ENCODE results near the gene POLR2B. TPM values are rescaled to one million over a fixed set of nuclear protein-coding genes. Genes with fewer than 3 reads are reported as not detected.

POLR2B gene
- total and polyA plus RNA-seq, 5 donors: 38.1 to 80.9 (median 73.1) TPM

DNA sequence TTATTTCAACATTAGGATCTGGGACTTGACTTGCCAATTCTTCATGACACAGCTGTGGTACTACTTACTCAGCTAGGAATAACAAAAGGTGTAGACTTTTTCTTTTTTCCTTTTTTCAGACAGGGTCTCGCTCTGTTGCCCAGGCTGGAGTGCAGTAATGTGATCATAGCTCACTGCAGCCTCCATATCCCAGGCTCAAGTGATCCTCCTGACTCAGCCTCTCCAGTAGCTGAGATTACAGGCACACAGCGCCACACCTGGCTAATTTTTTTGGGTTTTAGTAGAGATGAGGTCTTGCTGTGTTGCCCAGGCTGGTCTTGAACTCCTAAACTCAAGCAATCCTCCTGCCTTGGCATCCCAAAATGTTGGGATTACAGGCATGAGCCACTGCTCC, 17.6 kb upstream of the POLR2B start:
- Histone ChIP-seq H3K9me3 (ENCODE audit: control insufficient read depth, low read length) (no peaks in the 10 kb centered on the region), H3K27ac (ENCODE audit: low read length) (no peak overlapping the region), H3K4me3 (ENCODE audit: low read length) (no peak overlapping the region), H3K4me1 (ENCODE audit: control insufficient read depth, insufficient read depth, low read length) (no peaks in the 10 kb centered on the region), H3K27me3 (ENCODE audit: control insufficient read depth, insufficient read depth) (no peaks in the 10 kb centered on the region)
- no peak for DNase-seq
- ATAC-seq: no peak
- intact Hi-C loops (cut with DNase I): no loop called here
- 95% methylated on average over 2 of the region's 2 CpGs for WGBS

DNA sequence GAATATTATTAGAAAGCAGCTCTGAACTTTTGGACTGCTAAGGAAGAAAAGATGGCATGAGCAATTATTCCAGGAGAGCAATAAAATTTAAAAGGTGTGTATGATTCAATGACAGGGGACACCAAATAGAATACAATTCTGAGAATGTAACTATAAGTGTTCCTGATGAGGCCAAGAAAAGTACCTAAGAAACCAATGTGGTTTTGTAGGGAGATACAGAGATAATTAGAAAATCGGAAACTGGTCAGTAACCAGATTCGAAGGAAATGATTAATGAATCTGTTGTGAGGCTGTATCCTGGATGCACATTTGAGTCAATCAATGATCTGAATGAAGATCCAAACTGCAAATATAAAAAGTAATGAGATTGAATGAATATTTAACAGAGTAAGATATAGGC, 7.3 kb upstream of the POLR2B start:
- no peak for ATAC-seq
- no peak for DNase-seq
- Histone ChIP-seq H3K4me1 (ENCODE audit: control insufficient read depth, insufficient read depth, low read length) (peaks cover 5% of the 10 kb centered on the region), H3K27me3 (ENCODE audit: control insufficient read depth, insufficient read depth) (no peaks in the 10 kb centered on the region), H3K27ac (ENCODE audit: low read length) (no peak overlapping the region), H3K4me3 (ENCODE audit: low read length) (no peak overlapping the region), H3K9me3 (ENCODE audit: control insufficient read depth, low read length) (no peaks in the 10 kb centered on the region)
- 96% methylated on average over 2 of the region's 2 CpGs for WGBS
- intact Hi-C loops (cut with DNase I): loop anchor here in 1 of 4 donors (10.0 kb wide), 1 partner anchor 57 kb away; no protein-coding TSS in a partner anchor

DNA sequence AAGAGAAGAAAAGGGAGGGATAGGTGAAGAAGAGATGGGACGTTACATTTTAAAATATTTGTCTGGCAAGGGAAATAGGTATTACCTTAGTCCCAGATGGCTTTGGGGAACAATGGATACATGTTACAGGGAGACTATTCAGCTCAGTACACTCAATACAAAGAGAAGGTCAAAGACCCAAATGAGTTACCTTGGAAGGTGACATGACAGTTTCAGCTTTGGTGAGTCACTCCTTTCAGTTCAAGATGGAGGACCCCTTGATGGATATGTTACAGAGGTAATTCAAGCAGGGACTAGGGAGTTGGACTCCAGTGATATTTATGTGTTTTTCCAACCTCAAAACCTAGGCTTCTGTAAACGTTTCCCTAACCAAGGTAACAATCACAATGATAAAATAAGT, 6.3 kb upstream of the POLR2B start:
- no peak overlapping the region for H3K27ac ChIP-seq (ENCODE audit: low read length)
- intact Hi-C loops (cut with DNase I): loop anchor here in 1 of 4 donors (10.0 kb wide), 1 partner anchor 58 kb away; no protein-coding TSS in a partner anchor

DNA sequence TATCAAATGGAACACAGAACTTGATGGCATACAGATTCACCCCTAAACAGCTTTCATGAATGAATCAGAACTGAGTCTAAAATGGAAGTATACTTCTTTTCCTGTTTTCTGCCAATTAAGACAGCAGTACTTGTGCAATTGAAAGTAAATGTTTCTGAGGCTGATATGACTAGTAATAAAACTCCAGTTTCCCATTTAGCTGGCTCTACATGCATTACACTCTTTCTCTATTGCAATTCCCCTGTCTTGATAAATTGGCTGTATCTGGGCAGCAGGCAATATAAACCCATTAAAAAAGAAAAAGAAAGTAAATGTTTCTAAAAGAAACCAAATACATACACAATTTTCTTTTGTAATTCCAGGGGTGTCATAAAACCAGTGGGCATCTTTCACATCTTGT, 5.9 kb upstream of the POLR2B start:
- intact Hi-C loops (cut with DNase I): loop anchor here in 1 of 4 donors (10.0 kb wide), 1 partner anchor 58 kb away; no protein-coding TSS in a partner anchor
- Histone ChIP-seq H3K9me3 (ENCODE audit: control insufficient read depth, low read length) (no peaks in the 10 kb centered on the region), H3K27me3 (ENCODE audit: control insufficient read depth, insufficient read depth) (no peaks in the 10 kb centered on the region), H3K27ac (ENCODE audit: low read length) (no peak overlapping the region), H3K4me1 (ENCODE audit: control insufficient read depth, insufficient read depth, low read length) (peaks cover 5% of the 10 kb centered on the region), H3K4me3 (ENCODE audit: low read length) (no peak overlapping the region)
- ATAC-seq (no peak), DNase-seq (no peak)

More for the DNA sequence above, 6.3 kb upstream of the POLR2B start:
- ATAC-seq: no peak
- Histone ChIP-seq H3K4me1 (ENCODE audit: control insufficient read depth, insufficient read depth, low read length) (peaks cover 5% of the 10 kb centered on the region), H3K4me3 (ENCODE audit: low read length) (no peak overlapping the region), H3K9me3 (ENCODE audit: control insufficient read depth, low read length) (no peaks in the 10 kb centered on the region), H3K27me3 (ENCODE audit: control insufficient read depth, insufficient read depth) (no peaks in the 10 kb centered on the region)
- WGBS: 95% methylated on average over 2 of the region's 2 CpGs
- DNase-seq: no peak

DNA sequence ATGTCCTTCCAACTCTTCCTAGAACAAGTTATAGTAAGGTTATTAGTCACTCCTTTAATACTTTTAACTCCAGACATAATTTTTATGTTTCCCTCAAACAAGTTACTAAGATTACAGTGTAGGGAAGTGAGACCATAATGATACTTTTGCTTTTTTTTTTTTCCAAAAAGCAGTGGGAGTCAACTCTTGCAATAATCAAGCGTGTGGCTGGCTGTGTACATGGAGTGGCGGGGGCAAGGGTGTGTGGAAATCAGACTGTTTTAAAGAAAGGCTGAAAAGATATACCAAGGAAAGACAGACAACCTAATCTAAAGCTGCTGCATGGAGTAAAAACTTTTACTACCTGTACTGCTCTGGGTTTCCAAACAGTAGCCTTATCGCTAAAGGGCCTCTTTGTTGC, 5.4 kb upstream of the POLR2B start:
- no peaks in the 10 kb centered on the region for H3K9me3 ChIP-seq (ENCODE audit: control insufficient read depth, low read length)
- H3K4me1 ChIP-seq (ENCODE audit: control insufficient read depth, insufficient read depth, low read length): peaks cover 5% of the 10 kb centered on the region
- WGBS: 98% methylated on average over 3 of the region's 3 CpGs
- intact Hi-C loops (cut with DNase I): loop anchor here in 1 of 4 donors (10.0 kb wide), 1 partner anchor 59 kb away; no protein-coding TSS in a partner anchor
- ATAC-seq: no peak
- DNase-seq: no peak
- H3K27ac ChIP-seq (ENCODE audit: low read length): no peak overlapping the region
- H3K4me3 ChIP-seq (ENCODE audit: low read length): no peak overlapping the region
- H3K27me3 ChIP-seq (ENCODE audit: control insufficient read depth, insufficient read depth): no peaks in the 10 kb centered on the region

DNA sequence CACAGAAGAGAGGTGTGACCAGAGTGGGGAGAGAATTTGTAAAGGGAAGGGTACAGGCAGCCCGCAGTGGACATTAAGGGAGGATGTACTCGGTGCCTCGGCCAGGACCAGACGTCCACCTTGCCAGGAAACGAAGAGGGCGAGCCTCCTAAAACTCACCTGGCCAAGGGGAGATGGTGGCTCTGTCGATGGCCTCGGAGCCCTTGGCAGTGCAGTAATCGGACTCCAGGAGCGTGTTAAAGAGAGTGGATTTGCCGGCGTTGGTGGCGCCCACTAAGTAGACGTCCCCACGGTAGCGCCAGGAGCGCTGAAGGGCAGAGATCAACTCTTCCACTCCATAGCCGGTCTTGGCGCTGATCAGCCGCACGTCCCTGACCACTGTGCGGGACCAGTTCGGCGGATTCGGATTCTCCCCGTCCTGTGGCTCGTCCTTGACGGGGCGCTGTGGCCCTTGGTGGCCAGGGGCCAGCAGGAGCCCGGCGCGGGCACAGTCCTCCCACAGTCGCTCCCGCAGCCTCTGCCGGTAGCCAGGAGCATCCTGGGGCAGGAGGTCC, 2.3 kb upstream of the POLR2B start:
- Histone ChIP-seq H3K4me1 (ENCODE audit: control insufficient read depth, insufficient read depth, low read length) (peaks cover 9% of the 10 kb centered on the region), H3K4me3 (ENCODE audit: low read length) (peak overlapping the region; percentile 99), H3K27me3 (ENCODE audit: control insufficient read depth, insufficient read depth) (no peaks in the 10 kb centered on the region), H3K9me3 (ENCODE audit: control insufficient read depth, low read length) (no peaks in the 10 kb centered on the region), H3K27ac (ENCODE audit: low read length) (no peak overlapping the region)
- DNase-seq (no peak), ATAC-seq (no peak)
- WGBS: 3% methylated on average over 35 of the region's 35 CpGs
- intact Hi-C loops (cut with DNase I): loop anchor here in 1 of 4 donors (10.0 kb wide), 1 partner anchor 62 kb away; no protein-coding TSS in a partner anchor

DNA sequence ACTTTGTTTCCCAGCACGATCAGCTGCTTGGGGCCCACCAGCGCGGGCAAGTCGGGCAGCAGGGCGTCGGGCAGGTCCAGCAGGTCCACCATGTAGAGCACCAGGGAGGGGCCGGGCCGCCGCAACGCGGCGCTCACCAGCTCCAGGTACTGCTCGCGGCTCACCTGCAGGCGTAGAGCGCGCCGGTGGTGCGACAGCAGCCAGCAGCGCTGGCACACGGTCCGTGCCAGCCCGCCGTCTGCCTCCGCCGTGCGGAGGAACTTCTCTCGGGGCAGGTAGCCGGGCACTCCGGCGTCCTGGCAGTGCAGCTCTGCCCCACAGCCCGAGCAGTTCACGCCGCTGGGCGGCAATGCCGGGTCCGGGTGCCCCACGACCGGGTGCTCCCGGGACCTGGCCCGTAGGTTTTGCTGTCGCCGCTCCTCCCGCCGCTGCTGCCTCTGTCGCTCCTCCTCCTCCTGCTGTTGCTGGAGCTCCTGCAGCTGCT, 1.8 kb upstream of the POLR2B start:
- Histone ChIP-seq H3K4me1 (ENCODE audit: control insufficient read depth, insufficient read depth, low read length) (peaks cover 9% of the 10 kb centered on the region), H3K9me3 (ENCODE audit: control insufficient read depth, low read length) (no peaks in the 10 kb centered on the region), H3K27me3 (ENCODE audit: control insufficient read depth, insufficient read depth) (no peaks in the 10 kb centered on the region), H3K27ac (ENCODE audit: low read length) (peak overlapping the region; percentile 68), H3K4me3 (ENCODE audit: low read length) (peak overlapping the region; percentile 99)
- DNase-seq (peak in 2 of 3 donors; percentile 28 to 69), ATAC-seq (peak; percentile 41 to 47)
- WGBS: under 1% methylated on average over 46 of the region's 46 CpGs
- intact Hi-C loops (cut with DNase I): loop anchor here in 1 of 4 donors (10.0 kb wide), 1 partner anchor 62 kb away; no protein-coding TSS in a partner anchor

DNA sequence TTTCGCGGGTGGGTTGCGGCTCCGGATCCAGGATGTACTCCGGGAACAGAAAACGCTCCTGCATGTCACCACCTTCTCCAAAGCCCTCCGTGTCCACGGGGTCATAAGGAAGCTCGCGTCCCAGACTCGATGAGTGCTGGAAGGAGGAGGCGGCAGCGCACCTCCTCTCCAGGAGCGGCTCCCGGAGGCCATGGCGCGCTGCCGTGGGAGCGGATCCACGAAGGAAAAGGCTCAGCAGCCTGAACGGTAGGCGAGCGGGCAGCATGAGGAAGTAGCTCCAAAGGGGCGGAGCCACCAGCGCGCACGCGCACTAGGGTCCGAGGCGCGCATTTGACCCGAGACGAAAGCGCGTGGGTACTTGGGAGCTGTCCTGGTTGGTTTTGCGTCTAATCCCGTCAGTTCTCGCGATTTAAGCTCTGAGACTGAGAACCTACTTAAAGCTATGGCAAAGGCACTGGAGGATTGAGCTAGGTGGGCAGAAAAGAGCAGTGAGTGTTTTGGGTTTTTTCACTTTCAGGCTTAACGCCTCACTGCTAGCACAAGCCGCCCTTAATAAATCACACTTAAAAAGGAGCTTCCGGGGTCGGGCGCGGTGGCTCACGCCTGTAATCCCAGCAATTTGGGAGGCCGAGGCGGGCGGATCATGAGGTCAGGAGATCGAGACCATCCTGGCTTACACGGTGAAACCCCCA, 1.2 kb upstream of the POLR2B start, which contains the start of gene NOA1:
NOA1 (minus strand) TSS at position 286 of the 692 bp plus-strand sequence; CDS start at position 265, 21 bp downstream.
- intact Hi-C loops (cut with DNase I): loop anchor here in 1 of 4 donors (10.0 kb wide), 1 partner anchor 63 kb away; no protein-coding TSS in a partner anchor
- H3K4me1 ChIP-seq (ENCODE audit: control insufficient read depth, insufficient read depth, low read length): peaks cover 9% of the 10 kb centered on the region
- ATAC-seq (peak; percentile 92), DNase-seq (peak; percentile 97 to 99 (median 99))
- H3K9me3 ChIP-seq (ENCODE audit: control insufficient read depth, low read length): no peaks in the 10 kb centered on the region
- peak within 1 kb of the TSS; percentile 99 for H3K4me3 ChIP-seq (ENCODE audit: low read length)
- WGBS: under 1% methylated on average over 51 of the region's 51 CpGs
- H3K27ac ChIP-seq (ENCODE audit: low read length): peak within 1 kb of the TSS; percentile 100
- no peaks in the 10 kb centered on the region for H3K27me3 ChIP-seq (ENCODE audit: control insufficient read depth, insufficient read depth)

DNA sequence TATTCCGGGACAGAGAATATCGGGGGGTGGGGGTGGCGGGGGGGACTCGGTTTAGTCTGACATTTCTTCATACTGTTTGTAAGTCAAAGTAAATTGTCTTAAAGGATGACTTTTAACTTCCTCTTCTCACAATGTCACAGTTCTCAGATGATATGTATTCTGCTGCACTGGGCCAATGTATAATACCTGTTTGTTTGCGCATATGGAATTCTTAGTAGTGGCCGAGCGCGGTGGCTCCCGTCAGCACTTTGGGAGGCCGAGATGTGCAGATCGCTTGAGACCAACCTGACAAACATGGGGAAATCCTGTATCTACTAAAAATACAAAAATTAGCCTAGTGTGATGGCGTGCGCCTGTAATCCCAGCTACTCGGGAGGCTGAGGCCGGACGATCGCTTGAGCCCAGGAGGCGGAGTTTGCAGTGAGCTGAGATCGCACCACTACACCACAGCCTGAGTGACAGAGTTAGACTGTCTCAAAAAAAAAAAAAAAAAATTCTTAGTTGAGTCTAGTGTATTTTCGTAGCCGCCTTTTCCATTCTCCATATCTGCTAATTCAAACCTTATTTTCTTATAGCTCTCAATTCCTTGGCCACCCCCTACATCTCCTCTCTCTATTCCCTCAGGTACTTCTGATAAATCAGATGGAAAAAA, 851 bp downstream of the POLR2B start:
- H3K27ac ChIP-seq (ENCODE audit: low read length): peak overlapping the region; percentile 100
- intact Hi-C loops (cut with DNase I): loop anchor here in 1 of 4 donors (10.0 kb wide), 1 partner anchor 65 kb away; no protein-coding TSS in a partner anchor
- H3K27me3 ChIP-seq (ENCODE audit: control insufficient read depth, insufficient read depth): no peaks in the 10 kb centered on the region
- H3K4me1 ChIP-seq (ENCODE audit: control insufficient read depth, insufficient read depth, low read length): peaks cover 10% of the 10 kb centered on the region
- ATAC-seq (no peak), DNase-seq (peak in 2 of 3 donors; percentile 24 to 45)
- H3K9me3 ChIP-seq (ENCODE audit: control insufficient read depth, low read length): no peaks in the 10 kb centered on the region
- peak overlapping the region; percentile 99 for H3K4me3 ChIP-seq (ENCODE audit: low read length)
- 14% methylated on average over 21 of the region's 21 CpGs for WGBS

DNA sequence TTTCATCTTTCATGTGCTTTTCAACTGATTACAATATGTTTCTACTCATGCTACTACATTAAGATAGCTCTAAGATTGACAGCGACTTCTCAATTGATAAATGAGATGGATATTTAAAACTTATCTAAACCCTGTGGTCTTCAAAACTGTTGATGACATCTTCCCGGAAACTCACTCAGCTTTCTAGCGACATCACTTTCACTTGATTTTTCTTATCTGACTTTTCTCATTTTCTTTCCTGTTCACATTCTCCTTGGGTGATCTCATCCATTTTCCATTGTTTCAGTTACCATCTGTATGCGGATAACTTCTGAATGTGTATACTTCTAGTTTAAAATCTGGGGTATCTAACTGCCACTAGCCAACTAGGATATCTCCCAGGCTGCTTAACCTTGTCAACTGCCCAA, 3.1 kb downstream of the POLR2B start:
- DNase-seq (no peak), ATAC-seq (no peak)
- Histone ChIP-seq H3K27ac (ENCODE audit: low read length) (no peak overlapping the region), H3K27me3 (ENCODE audit: control insufficient read depth, insufficient read depth) (no peaks in the 10 kb centered on the region), H3K4me1 (ENCODE audit: control insufficient read depth, insufficient read depth, low read length) (peaks cover 8% of the 10 kb centered on the region), H3K4me3 (ENCODE audit: low read length) (no peak overlapping the region), H3K9me3 (ENCODE audit: control insufficient read depth, low read length) (no peaks in the 10 kb centered on the region)
- intact Hi-C loops (cut with DNase I): no loop called here
- 21% methylated on average over 4 of the region's 4 CpGs for WGBS

All from right cardiac atrium (tissue), 5 donors.